HUES6 (cell line): ENCODE measurements around the gene TRIML2.

Experiments
- H3K27ac ChIP-seq: 2 replicates; pipeline ENCODE4 v1.7.0; 2013; ENCODE audit warnings: low read depth, mild to moderate bottlenecking, low read length, inconsistent platforms
- H3K27me3 ChIP-seq: 2 replicates; pipeline ENCODE4 v1.6.1; 2013; ENCODE audit warnings: low read length; ENCODE audit not compliant: control insufficient read depth, insufficient read depth
- H3K36me3 ChIP-seq: 2 replicates; pipeline ENCODE4 v1.6.1; 2013; ENCODE audit warnings: low read length; ENCODE audit not compliant: control insufficient read depth, insufficient read depth
- H3K4me1 ChIP-seq: 2 replicates; pipeline ENCODE4 v1.6.1; 2013; ENCODE audit warnings: low read length; ENCODE audit not compliant: control insufficient read depth, insufficient read depth
- H3K4me3 ChIP-seq: 2 replicates; pipeline ENCODE4 v1.5.1; 2013; ENCODE audit warnings: low read depth, low read length
- H3K9ac ChIP-seq: one replicate; pipeline ENCODE4 v1.6.1; 2013; ENCODE audit warnings: mild to moderate bottlenecking, low read length
- H3K9me3 ChIP-seq: 2 replicates; pipeline ENCODE4 v1.6.1; 2013; ENCODE audit warnings: low read depth, low read length; ENCODE audit not compliant: control insufficient read depth, insufficient read depth

TRIML2 gene

GRCh38 chr4:188132232-188132631 lies 22.8 kb upstream of the TRIML2 start:
- H3K27ac ChIP-seq = no peak overlapping the region
- H3K4me1 ChIP-seq = no peaks in the 10 kb centered on the region; the same call in 1 of the 2 replicates
- no peak overlapping the region for H3K9ac ChIP-seq
- no peaks in the 10 kb centered on the region for H3K9me3 ChIP-seq
- no peaks in the 10 kb centered on the region for H3K36me3 ChIP-seq
- H3K4me3 ChIP-seq = no peak overlapping the region
- H3K27me3 ChIP-seq = no peaks in the 10 kb centered on the region

GRCh38 chr4:188130355-188130754 lies 21.0 kb upstream of the TRIML2 start:
- Histone ChIP-seq H3K27ac (no peak overlapping the region), H3K4me3 (no peak overlapping the region), H3K27me3 (no peaks in the 10 kb centered on the region), H3K36me3 (no peaks in the 10 kb centered on the region), H3K4me1 (no peaks in the 10 kb centered on the region; the same call in 1 of the 2 replicates), H3K9me3 (no peaks in the 10 kb centered on the region), H3K9ac (no peak overlapping the region)

GRCh38 chr4:188127214-188127874 lies 17.9 kb upstream of the TRIML2 start:
- no peaks in the 10 kb centered on the region for H3K27me3 ChIP-seq
- no peak overlapping the region for H3K4me3 ChIP-seq
- H3K9ac ChIP-seq = no peak overlapping the region
- peaks cover 3% of the 10 kb centered on the region; the same call in 1 of the 2 replicates for H3K4me1 ChIP-seq
- H3K9me3 ChIP-seq = no peaks in the 10 kb centered on the region
- no peak overlapping the region for H3K27ac ChIP-seq
- no peaks in the 10 kb centered on the region for H3K36me3 ChIP-seq

- Histone ChIP-seq H3K9ac (no peak overlapping the region), H3K9me3 (no peaks in the 10 kb centered on the region), H3K36me3 (no peaks in the 10 kb centered on the region)
These were observed 12.1 kb upstream of the TRIML2 start for GRCh38 chr4:188121530-188121929.

GRCh38 chr4:188117631-188118324 lies 8.4 kb upstream of the TRIML2 start:
- Histone ChIP-seq H3K9me3 (no peaks in the 10 kb centered on the region), H3K36me3 (no peaks in the 10 kb centered on the region), H3K9ac (no peak overlapping the region), H3K4me1 (peaks cover 13% of the 10 kb centered on the region), H3K4me3 (no peak overlapping the region), H3K27ac (no peak overlapping the region), H3K27me3 (no peaks in the 10 kb centered on the region)

More at GRCh38 chr4:188121530-188121929, 12.1 kb upstream of the TRIML2 start:
- H3K4me1 ChIP-seq = peaks cover 13% of the 10 kb centered on the region
- H3K27ac ChIP-seq = peak overlapping the region; percentile 10; the same call in 1 of the 2 replicates
- no peaks in the 10 kb centered on the region for H3K27me3 ChIP-seq
- no peak overlapping the region for H3K4me3 ChIP-seq

- Histone ChIP-seq H3K36me3 (no peaks in the 10 kb centered on the region), H3K9ac (no peak overlapping the region), H3K4me1 (peaks cover 16% of the 10 kb centered on the region), H3K27ac (no peak overlapping the region), H3K9me3 (no peaks in the 10 kb centered on the region), H3K4me3 (no peak overlapping the region), H3K27me3 (no peaks in the 10 kb centered on the region)
These were observed 3.8 kb upstream of the TRIML2 start for GRCh38 chr4:188113156-188113555.

GRCh38 chr4:188111955-188112354 lies 2.6 kb upstream of the TRIML2 start:
- no peaks in the 10 kb centered on the region for H3K27me3 ChIP-seq
- no peaks in the 10 kb centered on the region for H3K36me3 ChIP-seq
- H3K27ac ChIP-seq = no peak overlapping the region
- H3K9ac ChIP-seq = no peak overlapping the region
- H3K9me3 ChIP-seq = no peaks in the 10 kb centered on the region
- no peak overlapping the region for H3K4me3 ChIP-seq
- H3K4me1 ChIP-seq = peaks cover 27% of the 10 kb centered on the region

- Histone ChIP-seq H3K9me3 (peaks cover 2% of the 10 kb centered on the region; the same call in 1 of the 2 replicates), H3K4me3 (no peak overlapping the region), H3K9ac (no peak overlapping the region), H3K27me3 (no peaks in the 10 kb centered on the region), H3K4me1 (peaks cover 28% of the 10 kb centered on the region), H3K27ac (peak overlapping the region; percentile 97; the same call in 1 of the 2 replicates), H3K36me3 (no peaks in the 10 kb centered on the region)
These were observed 1.5 kb upstream of the TRIML2 start for GRCh38 chr4:188110741-188111471.

GRCh38 chr4:188110036-188110435 lies 633 bp upstream of the TRIML2 start:
- Histone ChIP-seq H3K9me3 (peaks cover 2% of the 10 kb centered on the region; the same call in 1 of the 2 replicates), H3K4me3 (peak overlapping the region; percentile 61), H3K4me1 (peaks cover 28% of the 10 kb centered on the region), H3K27me3 (no peaks in the 10 kb centered on the region), H3K27ac (peak overlapping the region; percentile 97), H3K36me3 (peaks cover 7% of the 10 kb centered on the region), H3K9ac (peak overlapping the region; percentile 86)

- Histone ChIP-seq H3K9me3 (peaks cover 2% of the 10 kb centered on the region; the same call in 1 of the 2 replicates), H3K27ac (peak overlapping the region; percentile 97), H3K27me3 (no peaks in the 10 kb centered on the region), H3K4me3 (peak overlapping the region; percentile 61), H3K9ac (peak overlapping the region; percentile 86), H3K36me3 (peaks cover 25% of the 10 kb centered on the region), H3K4me1 (peaks cover 28% of the 10 kb centered on the region)
These were observed 1.2 kb downstream of the TRIML2 start for GRCh38 chr4:188107931-188108843.
